ENCODE measurements around the gene KNL1.

DNA sequence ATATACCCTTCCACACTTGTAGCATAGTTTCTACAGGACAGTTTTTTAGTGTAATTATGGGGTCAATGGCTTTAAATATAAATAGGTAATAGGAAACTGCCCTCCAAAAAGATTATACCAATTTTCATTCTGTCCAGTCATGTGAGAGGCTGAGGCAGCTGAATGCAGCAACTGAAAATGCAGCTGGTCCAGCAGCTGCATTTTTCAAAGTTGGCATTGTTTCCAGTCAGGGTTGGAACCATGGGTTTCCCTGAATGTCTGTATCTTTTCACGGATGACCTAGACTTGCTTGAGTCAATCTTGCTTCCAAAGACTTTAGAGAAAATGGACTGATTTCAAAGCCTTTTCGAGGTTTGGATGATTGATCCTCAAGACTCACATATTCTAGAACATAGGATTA is 9.9 kb upstream of the KNL1 start:
- TF ChIP-seq EZH2 (IDR thresholded peaks at IDR 0.05; ENCODE audit: borderline replicate concordance, low read depth, low read length, poor library complexity, severe bottlenecking) = no peak
- TF ChIP-seq, protein P1, sequence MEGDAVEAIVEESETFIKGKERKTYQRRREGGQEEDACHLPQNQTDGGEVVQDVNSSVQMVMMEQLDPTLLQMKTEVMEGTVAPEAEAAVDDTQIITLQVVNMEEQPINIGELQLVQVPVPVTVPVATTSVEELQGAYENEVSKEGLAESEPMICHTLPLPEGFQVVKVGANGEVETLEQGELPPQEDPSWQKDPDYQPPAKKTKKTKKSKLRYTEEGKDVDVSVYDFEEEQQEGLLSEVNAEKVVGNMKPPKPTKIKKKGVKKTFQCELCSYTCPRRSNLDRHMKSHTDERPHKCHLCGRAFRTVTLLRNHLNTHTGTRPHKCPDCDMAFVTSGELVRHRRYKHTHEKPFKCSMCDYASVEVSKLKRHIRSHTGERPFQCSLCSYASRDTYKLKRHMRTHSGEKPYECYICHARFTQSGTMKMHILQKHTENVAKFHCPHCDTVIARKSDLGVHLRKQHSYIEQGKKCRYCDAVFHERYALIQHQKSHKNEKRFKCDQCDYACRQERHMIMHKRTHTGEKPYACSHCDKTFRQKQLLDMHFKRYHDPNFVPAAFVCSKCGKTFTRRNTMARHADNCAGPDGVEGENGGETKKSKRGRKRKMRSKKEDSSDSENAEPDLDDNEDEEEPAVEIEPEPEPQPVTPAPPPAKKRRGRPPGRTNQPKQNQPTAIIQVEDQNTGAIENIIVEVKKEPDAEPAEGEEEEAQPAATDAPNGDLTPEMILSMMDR (conservative IDR thresholded peaks at IDR 0.05; ENCODE audit: low read depth, low read length) = no peak
